HG02678 (cell line): ENCODE measurements around the gene CLK4.
A peak's percentile ranks its signal among the peaks of the same experiment; 100 is the strongest.

Source experiments
- ATAC-seq: cut with Tn5 transposase; IDR thresholded peaks from one replicate; pipeline ENCODE4 v1.9.1; 2021; ENCODE audit warnings: mild to moderate bottlenecking, moderate library complexity; ENCODE audit not compliant: unreplicated experiment

CLK4 gene

DNA sequence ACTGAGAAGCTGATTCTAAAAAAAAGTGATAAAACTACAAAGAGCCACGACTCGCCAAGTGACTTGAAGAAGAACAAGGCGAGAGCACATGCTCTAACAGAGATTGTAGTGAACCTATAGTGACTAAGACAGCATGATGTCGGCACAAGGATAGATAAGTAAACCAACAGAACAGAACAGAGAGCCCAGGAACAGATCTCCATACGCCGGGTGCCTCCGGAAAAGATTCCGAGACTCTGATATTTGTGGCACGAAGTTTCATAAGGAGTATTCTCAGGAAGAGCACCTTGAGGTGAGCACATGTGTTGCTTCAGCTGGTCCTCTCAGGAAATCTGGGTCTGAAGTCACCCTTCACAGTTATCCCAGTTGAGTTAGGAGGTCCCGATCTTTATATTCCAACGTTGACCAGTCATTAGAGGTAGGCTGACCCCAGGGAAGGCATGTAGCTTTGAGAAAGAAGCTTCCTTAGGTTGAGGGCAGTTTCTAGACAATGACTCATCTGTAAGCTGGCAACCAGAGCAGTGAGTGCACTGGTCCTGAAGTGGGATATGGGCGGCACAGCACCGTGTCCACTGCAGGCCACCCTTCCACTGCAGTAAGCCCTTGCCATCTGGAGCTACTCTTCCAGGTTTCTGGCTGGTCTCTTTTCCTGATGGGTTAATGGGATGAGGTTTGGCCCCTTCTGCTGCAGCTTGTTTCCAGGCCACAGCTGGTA lies 13.6 kb upstream of the CLK4 start:
- ATAC-seq = no peak

DNA sequence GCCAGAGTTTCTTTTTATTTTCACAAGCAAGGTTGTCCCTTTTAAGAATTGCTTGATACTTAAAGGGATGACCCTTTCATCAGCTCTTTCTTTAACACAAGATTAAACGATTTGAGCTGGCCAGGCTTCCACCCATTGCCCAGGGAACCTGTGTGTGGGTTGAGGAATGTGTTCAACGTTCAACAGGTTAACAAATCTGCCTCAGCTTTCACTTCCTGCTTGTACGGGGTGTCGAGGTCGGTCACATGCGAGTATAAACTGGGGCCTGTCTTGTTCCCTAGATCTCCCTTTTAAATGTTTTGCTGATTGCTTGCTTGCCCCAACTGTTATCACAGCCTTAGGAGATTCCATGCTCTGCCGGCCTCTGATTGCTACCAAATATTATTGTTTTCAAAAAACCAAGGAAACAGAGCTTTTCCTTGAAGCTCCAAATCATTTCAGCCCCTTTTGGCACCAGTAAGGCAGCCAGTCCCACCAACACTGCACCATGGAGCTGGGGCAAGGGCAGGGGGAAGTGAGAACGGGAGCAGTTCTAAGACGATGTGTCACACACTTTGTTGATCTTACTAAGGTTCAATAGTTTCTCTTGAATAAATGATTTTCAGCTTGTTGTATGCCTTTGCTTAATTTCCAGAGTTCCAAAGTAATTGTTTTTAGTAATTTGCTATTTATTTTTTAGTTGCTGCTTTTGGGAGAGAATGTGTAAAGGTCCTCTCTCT lies 10.7 kb upstream of the CLK4 start:
- ATAC-seq = no peak

DNA sequence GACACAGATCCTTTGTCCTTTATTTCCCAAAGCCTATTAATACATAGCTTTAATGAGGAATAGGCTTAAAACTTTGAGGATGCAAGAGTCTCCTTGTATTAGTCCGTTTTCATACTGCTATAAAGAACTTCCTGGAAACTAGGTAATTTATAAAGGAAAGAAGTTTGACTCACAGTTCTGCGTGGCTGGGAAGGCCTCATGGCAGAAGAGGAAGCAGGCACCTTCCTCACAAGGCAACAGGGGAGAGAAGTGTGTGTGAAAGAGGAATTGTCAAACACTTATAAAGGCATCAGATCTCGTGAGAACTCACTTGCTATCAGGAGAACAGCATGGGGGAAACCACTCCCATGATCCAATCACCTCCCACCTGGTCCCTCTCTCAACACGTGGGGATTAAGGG lies 5.4 kb upstream of the CLK4 start:
- ATAC-seq = no peak

DNA sequence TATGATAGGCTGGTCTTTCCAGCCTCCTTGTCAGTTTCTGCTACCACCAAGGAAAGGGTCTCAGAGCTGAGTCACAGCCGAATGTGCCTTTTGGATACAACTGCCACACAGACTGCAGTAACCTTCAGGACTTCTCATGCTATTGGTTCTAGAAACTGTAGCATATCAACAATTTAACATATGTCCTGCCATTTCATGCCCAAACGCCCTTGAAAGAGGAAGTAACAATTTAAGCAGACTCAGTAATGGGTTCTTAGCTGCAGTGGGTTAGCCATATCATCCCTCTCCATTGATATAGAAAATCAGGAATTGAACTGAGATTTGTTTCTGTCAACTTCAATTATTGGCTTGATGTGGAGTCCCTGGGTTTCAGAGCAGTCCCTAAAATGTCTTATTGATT lies 4.1 kb upstream of the CLK4 start:
- ATAC-seq = no peak

DNA sequence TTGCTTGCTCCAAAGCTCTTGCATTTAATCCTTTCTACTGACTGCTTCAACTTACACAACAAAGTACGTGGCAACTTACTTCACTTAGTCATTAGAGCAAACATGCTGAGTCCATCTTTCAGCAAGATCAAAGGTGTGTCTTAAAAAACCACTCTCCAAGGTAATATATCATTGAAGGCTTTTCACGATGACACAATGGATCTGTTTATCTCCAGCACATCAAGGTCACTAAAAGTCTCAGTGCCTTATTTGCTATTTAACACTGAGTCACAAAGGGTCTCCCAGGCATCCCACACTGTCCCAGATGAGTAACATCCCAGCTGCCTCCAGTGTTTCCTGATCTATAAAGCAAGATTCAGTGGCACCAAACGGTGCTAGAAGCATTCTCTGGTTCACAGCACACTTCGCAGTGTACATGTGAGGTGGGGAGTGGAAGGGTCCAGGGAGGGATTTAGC lies 3.7 kb upstream of the CLK4 start:
- ATAC-seq = no peak

DNA sequence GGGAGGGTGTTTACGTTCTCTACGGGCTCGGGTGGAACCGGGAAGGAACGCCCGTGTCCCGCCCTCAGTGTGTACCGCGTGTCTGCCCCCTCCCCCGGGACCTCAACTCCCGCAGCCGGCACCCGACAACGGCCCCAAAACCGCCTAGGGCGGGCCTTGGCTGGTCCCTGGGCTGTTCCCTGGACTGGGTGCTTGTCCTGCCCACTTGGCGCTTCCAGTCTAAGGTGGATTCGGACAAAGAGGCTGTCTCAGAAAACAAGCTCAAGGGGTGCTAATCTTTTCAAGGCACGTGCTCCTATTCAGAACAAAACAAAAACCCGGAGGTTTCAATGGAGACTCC lies 379 bp upstream of the CLK4 start:
- no peak for ATAC-seq

DNA sequence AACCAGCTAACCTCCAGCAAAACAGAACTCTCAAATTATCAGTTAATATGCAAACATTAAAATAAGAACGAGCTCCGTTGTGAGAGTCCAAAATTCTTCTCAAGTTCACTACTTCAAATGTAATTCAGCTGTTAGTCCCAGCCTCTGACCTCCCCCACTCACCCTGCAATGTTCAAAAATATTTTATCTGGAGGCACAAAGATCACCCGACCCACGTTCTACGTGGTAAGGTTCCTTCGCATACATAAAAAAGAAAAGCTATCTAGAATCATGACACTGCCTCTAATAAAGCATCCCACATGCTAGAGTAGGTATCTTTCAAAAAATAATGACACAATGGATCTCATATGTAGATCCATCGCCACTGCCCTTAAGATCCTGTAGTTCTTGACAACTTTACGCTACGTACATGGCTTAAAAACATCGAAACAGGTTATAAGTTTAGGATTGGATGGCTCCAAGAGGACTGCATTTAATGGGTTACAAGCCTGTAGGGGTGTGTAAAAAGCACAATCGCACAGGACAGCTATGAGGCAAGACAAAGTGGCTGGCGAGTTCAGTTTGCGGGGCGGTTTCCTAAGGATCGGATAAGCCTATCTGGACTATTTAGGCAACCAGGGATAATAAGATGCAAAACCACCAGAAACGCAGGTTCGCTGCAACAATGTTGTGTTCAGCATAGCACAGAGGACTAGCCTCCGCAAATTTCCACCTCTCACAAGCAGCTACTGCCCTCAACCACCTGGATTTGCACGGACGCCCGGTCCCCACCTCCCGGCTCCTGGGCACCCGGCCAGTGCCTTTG lies 969 bp downstream of the CLK4 start:
- peak; percentile 6 for ATAC-seq

DNA sequence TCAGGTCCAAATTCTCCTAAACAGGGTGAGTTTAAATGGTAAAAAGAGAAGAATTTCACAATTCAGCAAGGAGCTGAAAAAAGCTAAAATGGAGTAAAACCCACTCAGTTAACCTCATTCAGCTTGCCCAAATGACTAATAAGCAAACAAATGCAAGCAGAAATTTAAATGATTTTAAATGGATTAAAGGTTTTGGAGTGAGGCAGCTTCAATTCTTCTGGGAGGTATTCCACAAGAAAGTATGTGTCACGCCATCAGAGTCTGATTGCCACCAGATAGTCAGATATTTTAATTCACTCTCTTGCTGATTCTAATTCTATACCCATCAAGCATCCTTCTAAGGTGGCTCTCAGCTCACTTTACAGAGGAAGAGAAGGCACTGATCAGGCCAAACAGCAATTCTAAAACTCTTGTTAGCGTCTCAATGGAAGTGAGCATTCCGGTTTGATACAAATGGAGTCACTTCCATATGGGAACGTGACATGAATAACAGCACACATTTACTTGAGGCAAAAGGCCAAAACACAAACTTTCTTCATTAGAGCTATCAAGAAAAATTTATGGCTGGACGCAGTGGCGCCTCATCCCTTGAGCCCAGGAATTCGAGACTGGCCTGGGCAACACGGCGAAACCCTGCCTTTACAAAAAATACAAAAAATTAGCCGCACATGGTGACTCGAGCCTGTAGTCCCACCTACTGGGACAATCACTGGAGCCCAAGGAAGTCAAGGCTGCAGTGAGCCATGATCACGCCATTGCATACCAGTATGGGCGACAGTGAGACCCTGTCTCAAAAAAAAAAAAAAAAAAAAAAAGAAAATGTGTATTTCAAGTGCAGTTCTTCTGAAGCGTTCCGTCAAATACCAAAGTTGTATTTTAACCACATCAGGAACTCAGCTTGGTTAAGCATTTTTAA lies 2.0 kb downstream of the CLK4 start:
- ATAC-seq = no peak

DNA sequence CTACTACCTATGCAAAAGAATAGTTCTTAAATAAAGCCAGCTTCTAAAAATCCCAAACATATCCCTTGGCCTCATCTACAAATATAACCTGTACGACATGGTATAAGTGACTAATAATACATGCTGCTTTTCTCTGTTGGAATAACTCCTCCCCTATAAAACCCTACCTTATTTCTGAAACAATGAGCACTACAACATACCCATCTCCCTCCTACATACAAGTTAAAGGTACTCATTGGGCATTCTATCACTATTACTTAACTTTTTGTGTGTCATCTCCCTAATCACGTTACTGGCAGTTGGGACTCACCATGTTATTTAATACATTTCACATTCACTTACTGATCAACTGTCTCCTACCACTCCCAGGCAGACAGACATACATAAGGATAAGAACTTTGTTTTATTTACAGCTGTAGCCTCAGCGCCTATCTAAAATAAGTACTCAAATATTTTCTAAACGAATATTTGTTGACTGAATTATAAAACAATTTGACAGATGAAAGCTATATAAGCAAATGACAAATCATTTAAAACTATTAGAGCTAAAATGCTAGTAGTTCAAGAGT lies 4.1 kb downstream of the CLK4 start:
- ATAC-seq = no peak

DNA sequence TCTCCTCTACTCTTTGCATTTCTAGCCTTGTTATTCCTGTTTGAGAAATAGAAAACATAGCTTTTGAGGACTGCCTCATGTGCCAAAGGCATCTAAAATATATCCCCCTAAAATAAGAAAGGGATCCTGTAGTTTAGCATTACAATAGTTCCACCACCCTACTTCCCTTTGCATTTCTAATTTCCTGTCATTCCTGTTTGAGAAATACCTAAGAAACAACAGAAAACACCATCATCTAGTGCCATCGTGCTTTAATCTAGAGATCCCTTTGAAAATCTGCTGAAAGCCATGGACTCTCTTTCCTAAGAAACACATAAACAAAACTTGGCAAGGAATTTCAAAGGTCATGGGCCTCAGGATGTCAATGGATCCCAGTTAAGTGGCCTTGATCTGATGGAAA lies 7.5 kb downstream of the CLK4 start:
- no peak for ATAC-seq

DNA sequence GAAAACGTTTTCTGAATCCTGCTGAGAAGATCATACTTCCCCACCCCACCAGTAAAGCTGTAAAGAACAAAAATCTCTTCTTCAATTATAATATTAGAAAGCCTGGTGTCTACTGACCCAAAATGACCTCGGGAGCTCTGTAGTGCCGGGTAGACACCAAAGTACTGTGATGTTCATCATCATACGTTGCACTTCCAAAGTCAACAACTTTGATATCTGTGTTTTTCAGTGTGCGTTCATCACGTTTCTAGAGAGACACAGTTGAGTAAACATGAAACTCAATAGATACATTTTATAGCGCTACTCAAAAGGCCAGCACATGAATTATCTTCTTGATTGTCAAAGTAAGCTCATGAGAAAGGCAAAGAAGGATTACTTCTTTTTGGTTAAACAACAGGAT lies 14.6 kb downstream of the CLK4 start:
- no peak for ATAC-seq

DNA sequence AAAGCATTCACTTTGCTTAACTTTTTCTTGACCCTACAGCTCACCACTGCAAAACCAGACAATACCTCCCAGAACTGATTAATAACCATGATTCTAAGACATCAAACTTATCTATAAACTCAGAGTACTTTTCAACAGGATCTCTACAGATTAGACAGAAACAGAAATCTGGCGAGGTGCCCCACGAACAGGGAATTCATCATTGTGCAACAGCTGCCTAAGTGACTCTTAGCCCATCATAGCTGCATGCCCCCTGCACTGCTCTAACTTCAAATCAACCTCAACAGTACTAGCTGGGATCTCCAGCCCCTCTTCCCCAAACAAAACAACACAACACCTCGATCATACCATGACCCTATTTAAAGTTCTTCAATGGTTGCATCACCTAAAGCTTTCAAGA lies 20.6 kb downstream of the CLK4 start:
- ATAC-seq = no peak

DNA sequence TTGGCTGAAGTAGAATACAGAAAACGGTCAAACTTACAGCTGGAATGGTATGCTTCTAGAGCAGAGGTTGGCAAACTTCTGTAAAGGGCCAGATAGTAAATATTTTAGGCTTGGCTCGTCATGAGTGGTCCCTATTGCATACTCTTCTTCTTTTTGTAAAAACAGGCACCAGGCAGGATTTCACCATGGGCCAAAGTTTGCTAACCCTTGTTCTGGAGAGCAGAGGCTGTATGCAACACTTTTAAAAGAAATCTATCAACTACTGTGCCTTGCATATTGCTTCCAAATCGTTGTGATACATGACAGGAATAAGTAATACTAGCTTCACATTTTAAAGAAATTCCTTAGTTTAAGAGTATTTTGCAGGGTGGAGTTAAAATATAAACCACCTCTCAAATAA lies 21.1 kb downstream of the CLK4 start:
- no peak for ATAC-seq

DNA sequence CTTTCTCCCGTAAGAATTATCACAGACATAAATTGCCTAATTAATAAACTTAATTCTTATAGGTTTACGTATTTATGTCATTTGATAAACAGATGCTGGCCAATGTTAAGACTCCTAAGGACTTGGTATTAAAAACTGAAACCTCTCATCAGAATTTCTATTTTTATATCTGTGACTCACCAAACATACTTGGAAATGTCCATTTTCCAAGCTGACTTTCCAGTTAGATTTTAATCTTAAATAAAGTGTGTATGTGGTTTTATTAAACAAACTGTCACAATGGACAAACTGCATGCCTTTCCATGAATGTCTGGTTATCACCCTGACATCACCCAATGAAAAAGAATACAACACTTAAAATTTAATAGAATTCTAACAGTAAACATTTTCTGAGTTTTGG lies 24.1 kb downstream of the CLK4 start:
- no peak for ATAC-seq

DNA sequence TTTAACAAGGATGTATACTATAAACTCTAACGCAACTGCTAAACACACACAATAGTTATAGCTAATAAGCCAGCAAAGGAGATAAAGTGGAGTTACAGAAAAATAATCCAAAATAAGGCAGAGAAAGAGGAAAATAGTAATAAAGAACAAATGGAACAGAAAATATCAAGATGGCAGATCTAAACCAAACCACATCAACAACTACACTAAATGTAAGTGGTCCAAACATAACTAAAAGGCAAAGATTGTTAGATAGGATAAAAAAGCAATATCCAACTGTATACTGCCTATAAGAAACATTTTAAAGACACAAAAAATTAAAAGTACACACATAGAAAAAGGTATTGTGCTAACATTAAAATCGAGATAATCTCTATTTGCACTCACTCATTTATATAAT lies 31.1 kb downstream of the CLK4 start:
- no peak for ATAC-seq

DNA sequence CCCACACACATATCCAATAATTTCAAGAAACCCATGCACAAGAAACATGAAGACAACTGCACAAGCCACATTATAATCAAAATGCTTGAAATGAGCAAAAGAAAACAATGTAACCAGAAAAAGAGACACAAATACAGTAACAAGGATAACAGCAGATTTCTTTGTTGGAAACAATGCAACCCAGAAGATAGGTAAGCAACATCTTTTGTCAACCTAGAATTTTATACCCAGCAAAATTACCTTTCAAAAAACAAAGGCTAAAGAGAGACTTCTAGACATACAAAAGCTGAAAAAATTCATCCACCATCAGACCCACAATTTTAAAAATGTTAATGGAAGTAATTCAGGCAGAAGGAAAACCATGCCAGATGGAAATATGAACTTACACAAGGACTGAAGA lies 31.7 kb downstream of the CLK4 start:
- ATAC-seq = no peak

DNA sequence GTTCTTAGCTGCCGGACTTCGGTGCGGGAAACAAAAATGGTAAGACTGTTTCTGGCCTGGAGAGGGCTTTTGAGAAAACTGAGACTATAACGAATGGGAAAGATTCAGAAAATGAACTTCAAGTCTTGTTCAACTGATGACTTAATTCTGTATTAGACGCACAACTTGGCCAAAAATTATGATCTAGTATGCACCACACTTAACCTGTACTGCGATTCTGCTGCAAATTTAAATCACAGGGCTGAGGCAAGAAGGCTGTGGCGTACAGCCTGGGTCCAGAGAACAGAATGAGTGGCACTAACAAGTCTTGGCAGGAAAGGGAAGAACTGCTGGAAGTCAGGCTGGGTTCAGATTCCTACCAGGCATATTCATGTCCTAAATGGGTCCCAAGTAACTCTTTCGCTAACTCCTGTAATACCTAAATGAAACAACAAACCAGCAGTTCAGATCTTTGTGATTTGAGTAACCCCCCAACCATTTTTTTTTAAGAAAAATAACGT lies 35.9 kb downstream of the CLK4 start:
- ATAC-seq = no peak

DNA sequence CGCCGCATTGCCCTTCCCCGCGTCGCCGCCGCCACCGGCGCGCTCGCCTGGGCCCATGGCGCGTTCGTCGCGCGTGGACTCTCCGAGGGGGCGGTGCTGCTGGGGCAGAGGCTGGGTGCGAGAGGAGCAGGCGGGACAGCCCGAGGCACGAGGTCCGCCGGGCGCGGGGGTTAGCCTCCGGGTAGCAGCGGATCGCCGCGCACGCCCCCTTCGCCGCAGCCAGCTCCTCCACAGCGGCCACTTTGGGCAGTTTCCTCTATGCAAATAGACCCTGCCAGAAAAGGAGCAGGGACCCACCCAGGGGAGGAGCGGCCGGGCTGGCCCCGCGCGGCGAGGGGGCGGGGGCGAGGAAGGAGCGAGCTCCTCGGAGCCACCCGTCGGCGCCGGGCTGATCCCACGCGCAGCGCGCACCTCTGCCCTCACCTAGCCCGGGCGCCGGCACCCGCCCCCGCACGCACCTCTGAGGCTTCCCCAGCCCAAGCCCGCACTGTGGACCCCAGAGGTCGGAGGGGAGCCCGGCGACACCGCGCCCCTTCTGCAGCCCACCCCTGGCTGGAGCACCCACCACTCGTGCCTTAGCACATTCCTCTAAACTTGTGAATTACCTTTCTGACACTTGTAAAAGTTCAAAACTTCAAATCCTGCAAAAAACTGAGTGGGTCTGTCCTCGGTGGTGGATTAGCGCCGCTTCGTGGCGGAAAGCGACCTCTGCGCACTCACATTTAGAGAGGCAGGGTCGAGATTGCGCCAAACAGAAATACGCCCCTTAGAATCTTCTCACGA lies 36.5 kb downstream of the CLK4 start, which contains the start of gene COL23A1:
COL23A1 (minus strand) TSS at position 253 of the 783 bp plus-strand sequence.
- ATAC-seq = peak; percentile 54
